Bronchial epithelial cell (primary cell): Measurements from ENCODE around the gene ARHGEF25. TPM values are rescaled to one million over a fixed set of nuclear protein-coding genes. Genes with fewer than 3 reads are reported as not detected.
"Not testable (repeated sequence)": the region's sequence is repeated elsewhere in the genome, so short reads cannot be mapped to it uniquely, and the experiment has no call there.

Experiments
- DNase-seq: peaks from one replicate; pipeline ENCODE4 v3.0.0-alpha.2; 2010; ENCODE audit warnings: low read depth
- FAIRE-seq: peaks from 2 replicates; lab custom pipeline; 2011; peaks lifted over from hg19 to GRCh38; lab: Jason Lieb, UNC
- H3K27me3 ChIP-seq: 2 replicates; pipeline ENCODE4 v1.5.1; 2011; ENCODE audit warnings: low read length; ENCODE audit not compliant: control insufficient read depth, insufficient read depth
- H3K36me3 ChIP-seq: 2 replicates; pipeline ENCODE4 v1.5.1; 2011; ENCODE audit warnings: low read length; ENCODE audit not compliant: control insufficient read depth, insufficient read depth
- H3K4me3 ChIP-seq: 2 replicates; pipeline ENCODE4 v1.5.1; 2011; ENCODE audit warnings: mild to moderate bottlenecking, low read depth, low read length, control low read depth
- total RNA-seq: library from RNA; depleted of rRNA; stranded (reverse); fragments of >200 nt; gene quantifications from 2 replicates; pipeline ENCODE4 v1.2.1, GENCODE V29; 2014
- TF ChIP-seq, protein P1 (sequence below): IDR thresholded peaks from 2 replicates; pipeline ENCODE4 v1.5.1; 2011; ENCODE audit warnings: mild to moderate bottlenecking, moderate library complexity, low read length, control low read depth, inconsistent platforms; ENCODE audit not compliant: insufficient read depth, severe bottlenecking

Gene ARHGEF25
- 0.26 and 0.53 TPM in 2 replicates for total RNA-seq

DNA sequence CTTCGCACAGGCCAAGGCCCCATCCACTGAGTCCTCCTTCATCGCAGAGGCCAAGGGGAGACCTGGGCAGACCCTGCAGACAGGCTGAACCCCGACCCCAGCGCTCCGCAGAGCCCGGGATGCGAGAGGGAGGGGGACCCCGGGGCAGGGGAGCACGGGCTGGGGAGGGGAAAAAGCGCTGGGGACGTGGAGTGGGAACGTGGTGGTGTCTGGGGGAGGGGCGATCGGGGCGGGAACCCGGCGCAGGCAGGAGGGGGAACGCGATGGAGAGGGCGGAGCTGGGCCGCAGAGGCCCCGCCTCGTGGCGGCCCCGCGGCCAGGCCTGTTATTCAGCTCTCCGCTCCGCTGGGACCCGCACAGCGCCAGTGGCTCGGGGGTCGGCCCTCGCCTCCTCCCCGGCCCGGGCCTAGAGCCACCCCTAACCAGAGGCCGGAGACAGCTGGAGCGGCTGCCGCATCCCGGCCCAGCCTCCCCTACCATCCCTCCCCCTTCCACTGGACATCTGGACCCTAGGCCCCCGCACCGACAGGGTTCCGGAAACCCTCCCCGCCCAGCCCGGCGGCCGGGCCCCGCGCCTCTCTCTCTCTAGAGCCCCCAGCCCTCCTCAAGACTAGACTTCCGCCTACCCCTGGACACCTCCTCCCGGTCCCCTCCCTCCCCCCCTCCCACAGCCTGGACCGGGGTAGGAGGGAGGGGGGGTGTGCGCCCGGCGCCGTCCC lies at the start of gene ARHGEF25:
Gene ARHGEF25 (plus strand): TSS at position 328 of the 719 bp plus-strand sequence. CDS start 460 bp downstream, outside the sequence.
- TF ChIP-seq, protein P1, sequence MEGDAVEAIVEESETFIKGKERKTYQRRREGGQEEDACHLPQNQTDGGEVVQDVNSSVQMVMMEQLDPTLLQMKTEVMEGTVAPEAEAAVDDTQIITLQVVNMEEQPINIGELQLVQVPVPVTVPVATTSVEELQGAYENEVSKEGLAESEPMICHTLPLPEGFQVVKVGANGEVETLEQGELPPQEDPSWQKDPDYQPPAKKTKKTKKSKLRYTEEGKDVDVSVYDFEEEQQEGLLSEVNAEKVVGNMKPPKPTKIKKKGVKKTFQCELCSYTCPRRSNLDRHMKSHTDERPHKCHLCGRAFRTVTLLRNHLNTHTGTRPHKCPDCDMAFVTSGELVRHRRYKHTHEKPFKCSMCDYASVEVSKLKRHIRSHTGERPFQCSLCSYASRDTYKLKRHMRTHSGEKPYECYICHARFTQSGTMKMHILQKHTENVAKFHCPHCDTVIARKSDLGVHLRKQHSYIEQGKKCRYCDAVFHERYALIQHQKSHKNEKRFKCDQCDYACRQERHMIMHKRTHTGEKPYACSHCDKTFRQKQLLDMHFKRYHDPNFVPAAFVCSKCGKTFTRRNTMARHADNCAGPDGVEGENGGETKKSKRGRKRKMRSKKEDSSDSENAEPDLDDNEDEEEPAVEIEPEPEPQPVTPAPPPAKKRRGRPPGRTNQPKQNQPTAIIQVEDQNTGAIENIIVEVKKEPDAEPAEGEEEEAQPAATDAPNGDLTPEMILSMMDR = no peak
- no peak for FAIRE-seq
- H3K27me3 ChIP-seq = peaks cover 17% of the 10 kb centered on the region
- no peak for DNase-seq
- H3K36me3 ChIP-seq = no peaks in the 10 kb centered on the region
- H3K4me3 ChIP-seq = peak within 1 kb of the TSS; percentile 32

DNA sequence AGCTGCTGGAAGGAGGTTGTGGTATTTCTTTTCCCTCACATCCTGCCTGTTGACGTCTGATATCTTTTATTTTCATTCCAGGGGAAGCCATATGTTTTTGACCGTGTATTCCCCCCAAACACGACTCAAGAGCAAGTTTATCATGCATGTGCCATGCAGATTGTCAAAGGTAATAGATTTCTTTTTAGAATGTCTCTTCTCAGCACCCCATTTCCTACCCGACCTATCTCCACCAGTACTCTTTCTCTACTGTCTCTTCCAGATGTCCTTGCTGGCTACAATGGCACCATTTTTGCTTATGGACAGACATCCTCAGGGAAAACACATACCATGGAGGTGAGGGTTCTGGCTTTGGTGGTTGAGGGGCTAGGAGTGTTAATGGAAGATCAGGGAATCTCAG lies 47.9 kb upstream of the ARHGEF25 start:
- Histone ChIP-seq H3K27me3 (no peaks in the 10 kb centered on the region), H3K36me3 (no peaks in the 10 kb centered on the region), H3K4me3 (no peak overlapping the region)
- TF ChIP-seq, protein P1 = no peak
- DNase-seq = no peak
- no peak for FAIRE-seq

DNA sequence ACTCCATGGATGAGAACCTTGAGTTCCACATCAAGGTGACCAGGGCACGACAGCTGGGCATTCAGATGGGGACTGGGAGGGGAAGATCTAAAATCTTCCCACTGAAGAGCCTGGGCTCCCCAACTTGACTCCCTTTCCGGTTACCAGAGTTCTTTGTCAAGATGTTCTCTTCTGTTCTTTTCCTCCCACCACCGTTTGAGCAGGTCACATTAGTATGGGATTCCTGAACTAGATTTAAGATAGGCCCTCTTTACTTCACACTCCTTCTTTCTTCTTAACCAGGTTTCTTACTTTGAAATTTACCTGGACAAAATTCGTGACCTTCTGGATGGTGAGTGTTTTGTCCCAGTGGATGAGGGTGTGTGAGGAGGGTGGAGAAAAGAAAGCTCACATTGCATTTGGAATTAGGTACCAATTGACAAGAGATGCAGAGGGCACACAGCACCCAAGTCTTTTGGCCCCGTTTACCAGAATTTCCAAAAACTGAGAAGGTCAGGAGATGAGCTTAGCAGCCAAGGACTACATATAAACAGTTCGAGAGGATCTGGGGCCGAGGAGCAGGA lies 47.0 kb upstream of the ARHGEF25 start:
- Histone ChIP-seq H3K36me3 (no peaks in the 10 kb centered on the region), H3K27me3 (no peaks in the 10 kb centered on the region), H3K4me3 (no peak overlapping the region)
- DNase-seq = no peak
- TF ChIP-seq, protein P1 = no peak
- no peak for FAIRE-seq

DNA sequence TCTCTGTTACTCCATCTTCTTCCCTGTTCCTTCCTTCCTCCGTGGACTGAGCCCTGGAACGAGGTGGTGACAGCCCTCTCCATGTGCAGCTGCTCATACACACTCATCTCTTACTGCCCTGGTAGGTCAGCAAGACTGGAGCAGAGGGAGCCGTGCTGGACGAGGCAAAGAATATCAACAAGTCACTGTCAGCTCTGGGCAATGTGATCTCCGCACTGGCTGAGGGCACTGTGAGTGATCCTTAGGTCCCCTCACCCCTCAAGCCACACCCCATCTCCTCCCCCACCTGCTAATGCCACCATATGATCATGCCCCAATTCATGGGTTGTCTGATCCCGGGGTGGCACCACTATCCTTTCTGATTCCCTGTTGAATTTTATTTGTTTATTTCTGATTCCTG lies 42.4 kb upstream of the ARHGEF25 start:
- FAIRE-seq = no peak
- H3K27me3 ChIP-seq = no peaks in the 10 kb centered on the region
- no peak for DNase-seq
- TF ChIP-seq, protein P1 = no peak
- H3K36me3 ChIP-seq = no peaks in the 10 kb centered on the region
- H3K4me3 ChIP-seq = no peak overlapping the region

DNA sequence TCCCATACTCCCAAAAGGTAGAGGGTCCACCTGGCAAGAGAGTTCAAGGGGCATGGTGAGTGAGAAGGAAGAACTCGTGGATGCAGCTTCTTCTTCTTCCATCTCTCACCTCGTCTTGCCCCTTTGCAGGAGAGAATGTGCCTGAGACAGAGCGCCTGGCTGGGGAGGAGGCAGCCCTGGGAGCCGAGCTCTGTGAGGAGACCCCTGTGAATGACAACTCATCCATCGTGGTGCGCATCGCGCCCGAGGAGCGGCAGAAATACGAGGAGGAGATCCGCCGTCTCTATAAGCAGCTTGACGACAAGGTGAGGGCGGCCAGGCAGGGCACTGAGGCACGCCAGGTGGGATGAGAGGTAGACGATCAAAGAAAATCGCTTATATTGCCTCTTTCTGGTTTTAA lies 41.4 kb upstream of the ARHGEF25 start:
- DNase-seq (no peak), FAIRE-seq (no peak)
- no peaks in the 10 kb centered on the region for H3K36me3 ChIP-seq
- TF ChIP-seq, protein P1 = no peak
- no peaks in the 10 kb centered on the region for H3K27me3 ChIP-seq
- H3K4me3 ChIP-seq = no peak overlapping the region

DNA sequence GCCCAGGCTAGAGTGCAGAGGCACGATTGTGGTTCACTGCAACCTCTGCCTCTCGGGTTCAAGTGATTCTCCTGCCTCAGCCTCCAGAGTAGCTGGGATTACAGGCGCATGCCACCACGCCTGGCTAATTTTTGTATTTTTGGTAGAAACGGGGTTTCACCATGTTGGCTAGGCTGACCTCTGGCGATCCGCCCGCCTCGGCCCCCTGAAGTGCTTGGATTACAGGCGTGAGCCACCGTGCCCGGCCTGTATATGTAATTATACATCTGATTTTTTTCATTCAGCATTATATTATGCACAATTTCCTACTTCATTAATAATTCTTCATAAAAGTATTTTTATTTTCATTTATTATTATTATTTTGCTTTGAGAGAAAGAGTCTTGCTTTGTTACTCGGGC lies 40.8 kb upstream of the ARHGEF25 start:
- not testable (repeated sequence) for H3K4me3 ChIP-seq, FAIRE-seq, H3K27me3 ChIP-seq, DNase-seq, H3K36me3 ChIP-seq
